ENCODE data around the gene RER1. TPM values are rescaled to one million over a fixed set of nuclear protein-coding genes. Genes with fewer than 3 reads are reported as not detected.
A peak's percentile ranks its signal among the peaks of the same experiment; 100 is the strongest.

RER1 gene
- total RNA-seq, 2 experiments from 2014 or later, result 120 to 131 TPM

- CTCF ChIA-PET, result interaction anchor here (0.7 to 1.8 kb wide), 9 partner anchors 9 to 118 kb away, joined by 3 to 7 read pairs (median 3); partner anchors contain the start of gene PANK4
- peaks cover 2% of the 10 kb centered on the region for H3K9me3 Mint-ChIP-seq
- intact Hi-C loops (cut with micrococcal nuclease), result no loop called here
- peak; percentile 50 for TF ChIP-seq CTCF (IDR thresholded peaks at IDR 0.05)
- no peaks in the 10 kb centered on the region for H3K4me1 Mint-ChIP-seq (ENCODE audit: low read depth)
- no peak overlapping the region for H3K27ac Mint-ChIP-seq
- no peaks in the 10 kb centered on the region for H3K27me3 Mint-ChIP-seq
- H3K36me3 Mint-ChIP-seq (ENCODE audit: low read depth), result no peaks in the 10 kb centered on the region
- ATAC-seq (peak; percentile 66), DNase-seq (peak; percentile 58)
- POLR2A ChIA-PET, result interaction anchor here (0.5 to 1.7 kb wide), 4 partner anchors 10 to 193 kb away, joined by 3 to 5 read pairs (median 4); partner anchors contain the start of gene TNFRSF14
- no peak overlapping the region for H3K4me3 Mint-ChIP-seq
Observed at GRCh38 chr1:2429780-2430591, 38.3 kb downstream of the RER1 start.

- H3K27ac Mint-ChIP-seq, result no peak overlapping the region
- ChIA-PET CTCF (interaction anchor here (1.1 to 1.8 kb wide), 4 partner anchors 9 to 100 kb away, joined by 3 to 7 read pairs (median 4); partner anchors contain the start of gene PANK4), POLR2A (interaction anchor here (0.5 to 1.7 kb wide), 3 partner anchors 13 to 194 kb away, joined by 3 to 5 read pairs (median 4); partner anchors contain the start of gene TNFRSF14)
- no peaks in the 10 kb centered on the region for H3K36me3 Mint-ChIP-seq (ENCODE audit: low read depth)
- H3K4me1 Mint-ChIP-seq (ENCODE audit: low read depth), result no peaks in the 10 kb centered on the region
- no peak for TF ChIP-seq CTCF (IDR thresholded peaks at IDR 0.05)
- no peak for ATAC-seq
- no peaks in the 10 kb centered on the region for H3K27me3 Mint-ChIP-seq
- no peak for DNase-seq
- no peak overlapping the region for H3K4me3 Mint-ChIP-seq
- intact Hi-C loops (cut with micrococcal nuclease), result no loop called here
- peaks cover 2% of the 10 kb centered on the region for H3K9me3 Mint-ChIP-seq
Observed at GRCh38 chr1:2430592-2430973, 38.9 kb downstream of the RER1 start.

- intact Hi-C loops (cut with micrococcal nuclease), result no loop called here
- DNase-seq (no peak), ATAC-seq (no peak)
- CTCF ChIA-PET, result interaction anchor here (1.1 to 1.8 kb wide), 4 partner anchors 10 to 114 kb away, joined by 3 to 7 read pairs (median 4); partner anchors contain the start of gene PANK4
- Mint-ChIP-seq H3K27ac (no peak overlapping the region), H3K4me3 (no peak overlapping the region), H3K4me1 (ENCODE audit: low read depth) (no peaks in the 10 kb centered on the region), H3K9me3 (peaks cover 2% of the 10 kb centered on the region), H3K36me3 (ENCODE audit: low read depth) (no peaks in the 10 kb centered on the region), H3K27me3 (no peaks in the 10 kb centered on the region)
- TF ChIP-seq CTCF (IDR thresholded peaks at IDR 0.05), result no peak
- POLR2A ChIA-PET, result interaction anchor here (1.6 kb wide), 1 partner anchor 125 kb away, joined by 4 read pairs; the partner anchor contains the start of gene TNFRSF14
Observed at GRCh38 chr1:2431103-2431502, 39.5 kb downstream of the RER1 start.

GRCh38 chr1:2431518-2431917, 39.9 kb downstream of the RER1 start:
- Mint-ChIP-seq H3K4me1 (ENCODE audit: low read depth) (no peaks in the 10 kb centered on the region), H3K27ac (no peak overlapping the region), H3K36me3 (ENCODE audit: low read depth) (no peaks in the 10 kb centered on the region), H3K9me3 (peaks cover 2% of the 10 kb centered on the region), H3K27me3 (no peaks in the 10 kb centered on the region), H3K4me3 (no peak overlapping the region)
- DNase-seq, result no peak
- no peak for TF ChIP-seq CTCF (IDR thresholded peaks at IDR 0.05)
- CTCF ChIA-PET, result interaction anchor here (1.1 kb wide), 2 partner anchors 10 to 114 kb away, joined by 3 read pairs; no protein-coding TSS in a partner anchor
- ATAC-seq, result no peak
- POLR2A ChIA-PET, result interaction anchor here (1.6 kb wide), 1 partner anchor 124 kb away, joined by 4 read pairs; the partner anchor contains the start of gene TNFRSF14
- intact Hi-C loops (cut with micrococcal nuclease), result no loop called here

GRCh38 chr1:2432441-2432844, 40.8 kb downstream of the RER1 start:
- H3K4me3 Mint-ChIP-seq, result no peak overlapping the region
- no peaks in the 10 kb centered on the region for H3K36me3 Mint-ChIP-seq (ENCODE audit: low read depth)
- no peaks in the 10 kb centered on the region for H3K27me3 Mint-ChIP-seq
- H3K4me1 Mint-ChIP-seq (ENCODE audit: low read depth), result no peaks in the 10 kb centered on the region
- peaks cover 2% of the 10 kb centered on the region for H3K9me3 Mint-ChIP-seq
- ATAC-seq (no peak), DNase-seq (no peak)
- no peak overlapping the region for H3K27ac Mint-ChIP-seq
- ChIA-PET POLR2A (no interaction called here), CTCF (no interaction called here)
- intact Hi-C loops (cut with micrococcal nuclease), result no loop called here
- TF ChIP-seq CTCF (IDR thresholded peaks at IDR 0.05), result no peak

All from activated CD8-positive, alpha-beta T cell treated with anti-CD3 and anti-CD28 coated beads for 36 hours (primary cell).